GM18517 (cell line): ENCODE data around the gene FIBCD1.

Source experiments
- ATAC-seq: cut with Tn5 transposase; IDR thresholded peaks from one replicate; pipeline ENCODE4 v1.9.1; 2021; ENCODE audit warnings: mild to moderate bottlenecking, moderate library complexity; ENCODE audit not compliant: unreplicated experiment

Gene FIBCD1

GRCh38 chr9:130938652-130939404 lies at the start of gene FIBCD1:
Gene FIBCD1, minus strand, starts transcription at chr9:130939247. Its CDS starts 640 bp downstream, at chr9:130938607.
- no peak for ATAC-seq

- ATAC-seq, result no peak
These were observed 49.3 kb upstream of the FIBCD1 start for GRCh38 chr9:130988400-130988747.

GRCh38 chr9:130987738-130988399 lies 48.8 kb upstream of the FIBCD1 start:
- ATAC-seq, result no peak

- ATAC-seq, result no peak
These were observed 48.0 kb upstream of the FIBCD1 start for GRCh38 chr9:130987054-130987453.

- ATAC-seq, result no peak
These were observed 47.4 kb upstream of the FIBCD1 start for GRCh38 chr9:130986356-130986965.

- no peak for ATAC-seq
These were observed 46.6 kb upstream of the FIBCD1 start for GRCh38 chr9:130985606-130986162.

GRCh38 chr9:130985029-130985428 lies 46.0 kb upstream of the FIBCD1 start:
- no peak for ATAC-seq

GRCh38 chr9:130984521-130984920 lies 45.5 kb upstream of the FIBCD1 start:
- no peak for ATAC-seq

GRCh38 chr9:130983970-130984369 lies 44.9 kb upstream of the FIBCD1 start:
- ATAC-seq, result no peak

GRCh38 chr9:130983359-130983670 lies 44.3 kb upstream of the FIBCD1 start:
- ATAC-seq, result no peak

GRCh38 chr9:130982636-130983358 lies 43.8 kb upstream of the FIBCD1 start:
- no peak for ATAC-seq

GRCh38 chr9:130981756-130982137 lies 42.7 kb upstream of the FIBCD1 start:
- ATAC-seq, result no peak

GRCh38 chr9:130981002-130981755 lies 42.1 kb upstream of the FIBCD1 start:
- ATAC-seq, result no peak

GRCh38 chr9:130980526-130980925 lies 41.5 kb upstream of the FIBCD1 start:
- ATAC-seq, result no peak

GRCh38 chr9:130979591-130980385 lies 40.7 kb upstream of the FIBCD1 start:
- ATAC-seq, result no peak

GRCh38 chr9:130977811-130978221 lies 38.8 kb upstream of the FIBCD1 start:
- ATAC-seq, result no peak

GRCh38 chr9:130975932-130976841 lies 37.1 kb upstream of the FIBCD1 start:
- ATAC-seq, result no peak

- no peak for ATAC-seq
These were observed 36.1 kb upstream of the FIBCD1 start for GRCh38 chr9:130975156-130975555.

- no peak for ATAC-seq
These were observed 35.6 kb upstream of the FIBCD1 start for GRCh38 chr9:130974697-130975096.
